UCSD-AML1 (cell line): Measurements from ENCODE around the gene TRAPPC3.

ENCODE experiments used
- DNase-seq: peaks from one replicate; lab custom pipeline; 2025; ENCODE audit not compliant: unreplicated experiment; lab: John Stamatoyannopoulos, UW

Gene TRAPPC3

DNA sequence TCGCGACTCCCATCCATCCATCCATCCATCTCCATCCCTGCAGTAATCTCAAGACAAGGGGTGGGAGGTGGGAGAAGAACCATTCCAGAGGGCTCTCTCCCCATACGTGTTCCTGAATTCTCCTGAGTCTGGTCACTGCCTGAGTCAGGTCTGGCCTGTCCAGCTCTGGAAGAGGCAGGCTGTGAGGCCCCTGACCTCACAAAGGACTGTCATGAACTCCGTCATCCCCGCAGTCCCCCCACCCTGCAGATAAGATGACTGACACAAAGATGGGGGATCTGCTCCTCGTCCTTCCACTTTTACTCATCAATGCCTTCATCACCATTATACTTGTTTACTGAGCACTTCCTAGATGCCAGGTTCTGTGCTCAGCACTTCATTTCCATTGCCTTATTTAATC is 5.0 kb upstream of the TRAPPC3 start:
- no peak for DNase-seq

- no peak for DNase-seq
These were observed 4.2 kb upstream of the TRAPPC3 start for GRCh38 chr1:36153476-36153875.

DNA sequence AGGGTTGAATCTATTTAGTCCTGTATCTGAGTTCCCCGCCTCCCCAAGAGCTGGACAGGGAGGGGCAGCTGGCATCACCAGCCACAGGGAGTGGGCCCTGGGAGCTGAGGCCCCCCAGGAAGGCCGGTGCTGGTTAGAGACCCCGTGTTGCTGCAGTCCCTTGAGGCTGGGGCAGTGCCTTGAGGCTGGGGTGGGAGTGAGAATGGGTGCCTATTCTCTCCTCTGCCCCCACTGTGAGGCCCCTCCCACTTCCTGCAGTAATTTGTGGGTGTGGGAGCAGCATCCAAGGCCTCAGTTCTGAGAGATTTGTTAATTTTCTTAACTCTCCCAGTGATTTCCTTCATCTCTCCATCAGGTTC is 2.5 kb upstream of the TRAPPC3 start:
- peak; percentile 25 for DNase-seq

DNA sequence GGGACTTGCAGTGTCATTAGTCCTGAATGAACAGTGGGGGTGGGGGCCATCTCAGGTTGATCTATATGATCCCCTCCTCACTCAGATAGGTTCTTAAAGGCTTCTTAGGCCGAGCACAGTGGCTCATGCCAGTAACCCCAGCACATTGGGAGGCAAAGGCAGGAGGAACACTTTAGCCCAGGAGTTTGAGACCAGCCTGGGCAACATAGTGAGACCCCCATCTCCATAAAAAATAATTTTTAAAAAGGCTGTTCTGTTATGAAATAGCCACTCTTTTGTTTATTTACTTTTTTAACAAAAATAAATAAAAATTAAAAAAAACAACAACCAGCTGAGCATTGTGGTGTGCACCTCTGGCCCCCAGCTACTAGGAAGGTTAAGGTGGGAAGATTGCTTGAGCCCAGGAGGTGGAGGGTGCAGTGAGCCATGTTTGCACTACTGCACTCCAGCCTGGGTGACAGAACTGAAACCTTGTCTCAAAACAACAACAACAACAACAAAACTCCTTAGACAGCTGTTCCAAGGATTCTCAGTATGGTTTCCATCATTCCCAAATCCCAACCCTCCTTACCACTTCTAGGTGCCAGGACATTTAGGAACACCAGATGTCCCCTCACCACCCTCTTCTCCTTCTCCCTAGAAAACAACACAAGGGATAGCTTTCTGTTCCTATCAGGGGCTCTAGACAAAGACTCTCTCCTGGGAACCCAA is 2.0 kb upstream of the TRAPPC3 start:
- DNase-seq, result no peak

DNA sequence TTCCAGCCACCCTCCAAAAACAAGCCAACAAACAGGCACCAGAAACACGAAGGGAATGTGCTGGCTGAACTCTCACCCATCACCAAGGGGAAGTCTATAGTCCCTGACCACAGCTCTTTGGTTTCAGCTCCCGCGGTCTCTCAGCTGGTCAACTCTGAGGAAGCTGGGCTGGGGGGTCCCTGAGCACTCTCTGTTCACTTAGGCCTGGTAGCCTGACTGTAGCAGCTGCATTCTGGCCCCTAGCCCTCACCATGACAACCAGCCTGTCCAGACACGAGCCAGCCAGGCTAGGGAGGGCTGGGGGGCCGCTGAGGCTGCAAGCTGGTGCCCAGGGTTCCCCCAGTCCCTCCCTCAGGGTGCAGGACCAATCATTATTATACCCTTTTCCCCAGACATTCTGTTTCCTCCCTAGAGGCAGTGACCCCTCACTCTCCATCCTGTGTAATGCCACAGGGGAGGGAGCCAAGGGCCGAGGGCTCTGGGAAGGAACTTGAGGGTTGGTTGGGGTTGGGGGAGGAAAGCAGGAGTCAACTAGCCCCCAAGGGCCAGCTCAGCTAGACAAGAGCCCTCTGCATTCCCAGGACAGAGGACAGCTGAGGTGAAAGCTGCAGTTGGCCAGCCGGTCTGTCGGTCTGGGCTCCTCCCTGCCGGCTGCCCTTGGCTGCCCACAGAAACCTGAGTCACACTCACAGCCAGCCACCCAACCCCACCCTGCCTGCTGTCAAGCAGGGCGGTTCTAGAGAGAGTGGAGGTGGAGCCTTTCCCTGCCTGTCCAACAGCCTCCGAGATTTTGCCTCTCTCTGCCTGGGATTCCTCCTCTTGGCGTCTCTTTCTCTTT is 1.2 kb upstream of the TRAPPC3 start:
- peak; percentile 81 for DNase-seq

- no peak for DNase-seq
These were observed 648 bp upstream of the TRAPPC3 start for GRCh38 chr1:36149973-36150295.

DNA sequence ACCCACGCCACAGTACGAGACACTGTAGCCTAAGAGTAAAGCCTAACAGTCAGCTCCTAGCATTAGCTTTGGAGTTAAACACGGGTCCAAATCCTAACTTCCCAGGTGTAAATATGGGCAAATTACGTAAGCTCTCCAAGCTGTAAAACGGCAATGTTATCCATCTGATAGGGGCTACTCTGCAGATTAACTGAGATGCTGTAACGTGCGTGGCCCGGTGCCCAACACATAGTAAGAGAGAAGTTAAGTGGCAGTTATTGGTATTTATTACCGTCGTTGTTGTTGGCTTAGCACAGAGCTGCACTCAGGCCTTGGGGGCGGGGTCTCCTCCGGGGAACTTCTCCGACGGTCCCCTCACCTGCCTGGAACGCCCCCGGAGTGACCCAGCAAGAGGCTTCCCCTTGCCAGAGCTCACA is 457 bp downstream of the TRAPPC3 start:
- no peak for DNase-seq

DNA sequence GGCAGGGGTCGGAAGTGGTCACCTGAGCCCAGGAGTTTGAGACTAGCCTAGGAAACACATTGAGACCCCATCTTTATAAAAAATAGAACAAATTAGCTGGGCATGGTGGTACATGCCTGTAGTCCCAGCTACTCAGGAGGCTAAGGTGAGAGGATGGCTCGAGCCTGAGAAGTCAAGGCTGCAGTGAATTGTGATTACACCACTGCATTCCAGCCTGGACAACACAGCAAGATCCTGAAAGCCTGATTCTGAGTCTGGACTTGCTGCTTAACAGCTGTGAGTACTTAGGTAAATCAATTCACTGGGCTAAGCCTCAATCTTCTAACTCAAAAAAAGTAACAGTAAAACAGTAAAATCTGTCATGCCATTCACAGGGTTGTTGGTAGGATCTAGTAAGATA is 4.9 kb downstream of the TRAPPC3 start:
- no peak for DNase-seq

DNA sequence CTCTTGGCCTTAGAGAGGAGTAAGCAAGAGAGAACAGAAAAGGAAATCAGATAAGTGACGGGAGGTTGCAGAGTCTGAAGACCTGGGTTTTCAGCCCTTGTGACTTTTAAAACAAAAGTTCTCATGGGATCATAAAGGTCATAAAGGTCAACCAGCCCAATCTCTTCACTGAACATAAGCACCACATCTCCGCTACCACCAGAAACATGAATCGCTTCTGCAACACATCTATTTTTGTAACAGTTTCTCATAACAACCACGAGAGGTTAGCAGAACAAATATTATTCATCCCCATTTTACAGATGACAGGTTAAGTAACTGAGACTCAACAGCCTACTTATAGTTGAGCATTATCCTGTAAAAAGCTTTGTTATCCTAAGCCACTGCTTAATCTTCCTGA is 5.9 kb downstream of the TRAPPC3 start:
- DNase-seq, result no peak

GRCh38 chr1:36142121-36142520 is 7.2 kb downstream of the TRAPPC3 start:
- no peak for DNase-seq

GRCh38 chr1:36139521-36139920 is 9.8 kb downstream of the TRAPPC3 start:
- no peak for DNase-seq

DNA sequence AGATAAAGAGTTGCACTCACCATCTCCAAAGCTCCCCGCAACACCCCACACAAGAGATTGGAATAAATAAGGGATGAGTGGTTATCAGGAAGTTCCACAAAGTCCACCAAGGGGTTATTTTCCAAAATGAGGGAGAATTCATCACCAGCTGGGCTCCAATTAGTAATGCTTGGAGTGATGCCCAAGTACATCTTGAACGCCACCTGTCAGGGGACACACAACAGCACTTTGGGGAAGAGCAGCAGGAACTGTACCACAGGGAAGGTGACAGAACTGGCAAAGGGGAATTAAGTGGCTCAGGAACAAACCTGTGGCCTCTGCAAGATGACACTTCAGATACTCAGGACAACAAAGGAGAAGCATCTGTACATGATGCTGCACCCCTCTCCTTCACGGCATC is 11.5 kb downstream of the TRAPPC3 start:
- no peak for DNase-seq

- DNase-seq, result no peak
These were observed 12.1 kb downstream of the TRAPPC3 start for GRCh38 chr1:36137226-36137625.

- DNase-seq, result no peak
These were observed 12.8 kb downstream of the TRAPPC3 start for GRCh38 chr1:36136535-36136934.

GRCh38 chr1:36135796-36136195 is 13.5 kb downstream of the TRAPPC3 start:
- DNase-seq, result no peak

DNA sequence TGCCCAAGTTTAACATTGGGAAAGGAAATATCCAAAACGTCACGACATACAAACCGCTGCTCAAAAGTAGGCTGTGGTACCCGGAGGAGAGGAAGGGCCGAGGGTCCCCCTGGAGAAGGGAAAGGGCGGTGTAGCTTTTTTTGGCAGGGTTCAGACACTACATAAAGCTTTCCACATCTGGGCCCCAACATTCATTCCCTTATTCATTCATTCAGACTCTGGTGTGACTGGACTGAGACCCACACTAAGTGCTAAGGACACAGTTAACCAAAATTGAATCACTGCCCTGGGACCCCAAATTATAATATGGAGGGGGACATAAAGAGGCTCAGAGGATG is 14.0 kb downstream of the TRAPPC3 start:
- DNase-seq, result no peak

DNA sequence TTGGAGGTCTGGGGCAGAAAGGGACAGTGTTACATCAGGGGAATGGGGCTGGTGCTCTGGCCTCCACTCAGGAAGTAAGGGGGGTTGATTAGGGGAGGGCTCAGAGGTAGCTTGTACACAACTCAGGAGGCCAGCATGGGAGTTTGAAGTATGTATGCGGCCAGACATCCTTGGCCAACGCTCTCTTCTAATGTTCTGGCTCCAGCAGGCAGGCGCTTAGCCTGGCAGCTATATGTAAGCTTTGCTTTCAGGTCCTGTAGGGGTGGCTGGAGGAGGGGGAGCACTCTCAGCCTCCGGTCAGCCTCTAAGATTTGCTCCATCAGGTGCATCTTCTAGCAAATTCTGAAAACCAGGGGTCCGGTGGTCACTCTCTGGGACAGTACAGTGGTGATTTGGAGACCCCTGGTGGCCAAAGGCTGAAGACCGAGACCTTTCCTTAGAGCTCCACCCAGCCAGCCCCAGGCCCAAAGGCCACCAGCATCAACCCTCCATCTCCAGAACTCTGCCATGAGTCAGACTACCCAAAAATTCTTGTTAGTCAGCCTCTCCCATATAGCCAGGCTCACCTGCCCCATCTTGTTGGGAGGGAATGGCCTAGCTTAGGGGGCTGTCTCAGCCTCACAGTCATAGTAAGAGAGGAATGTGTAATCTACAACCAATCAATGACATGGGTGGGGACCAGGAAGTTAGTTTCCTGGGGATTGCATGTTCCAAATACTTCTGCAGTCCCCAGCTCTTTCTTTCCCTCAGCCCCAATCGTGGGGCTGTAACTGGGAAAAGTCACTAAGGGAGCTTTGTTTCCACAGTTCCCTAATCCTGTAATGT is 14.6 kb downstream of the TRAPPC3 start:
- peak; percentile 58 for DNase-seq

DNA sequence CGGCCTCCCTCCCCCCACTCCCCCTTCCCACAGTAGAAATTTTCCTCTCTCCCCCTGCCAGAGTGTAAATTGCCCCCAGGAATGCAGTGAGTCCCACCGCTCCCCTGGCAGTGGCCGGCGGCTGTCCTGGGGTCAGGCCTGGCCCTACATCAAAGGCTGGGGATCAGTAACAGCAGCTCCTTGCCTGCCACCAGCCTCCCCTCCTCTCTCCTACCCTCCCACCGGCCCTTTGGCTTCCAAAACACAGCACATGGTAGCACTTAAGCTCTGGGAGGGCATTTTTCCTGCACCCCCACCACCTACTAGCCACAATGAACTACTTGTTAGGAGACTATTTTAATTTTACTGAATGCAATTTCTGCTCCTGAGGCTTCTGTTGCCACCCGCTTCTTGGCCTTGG is 15.3 kb downstream of the TRAPPC3 start:
- no peak for DNase-seq

DNA sequence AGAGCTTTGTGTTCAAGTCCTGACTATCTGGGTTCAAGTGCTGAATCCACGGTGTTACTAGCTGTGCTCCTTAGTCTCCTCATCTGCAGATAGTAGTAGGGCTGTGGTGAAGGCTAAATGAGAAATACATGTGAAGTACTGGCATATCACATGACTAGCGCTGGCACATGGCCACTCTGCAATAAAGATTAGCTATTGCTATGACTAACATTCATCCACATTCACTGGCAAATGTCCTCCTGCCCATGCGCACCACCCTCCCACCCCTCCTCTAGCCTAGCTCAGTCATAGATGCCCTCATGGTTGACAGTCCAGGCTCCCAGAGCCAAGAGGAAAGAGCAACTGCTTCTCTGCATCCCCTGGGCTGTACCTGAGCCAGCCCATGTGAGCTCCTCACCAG is 15.8 kb downstream of the TRAPPC3 start:
- no peak for DNase-seq

DNA sequence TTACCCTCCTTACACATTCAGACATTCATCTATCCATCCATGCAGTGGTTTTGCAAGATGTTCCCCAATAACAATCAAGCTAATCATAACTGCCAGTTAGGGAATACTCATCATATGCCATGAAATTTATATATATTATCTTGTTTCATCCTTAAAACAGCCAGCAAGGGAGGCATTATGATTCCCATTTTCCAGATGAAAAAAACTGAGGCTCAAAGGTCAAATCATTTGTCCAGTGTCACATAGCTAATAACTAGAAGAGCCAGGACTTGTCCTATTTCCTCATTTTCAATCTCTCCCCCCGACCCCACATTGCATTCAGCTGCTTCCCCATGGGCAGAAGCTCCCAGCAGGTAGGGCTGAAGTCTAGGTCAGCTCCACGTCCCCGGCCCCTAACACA is 17.3 kb downstream of the TRAPPC3 start:
- DNase-seq, result no peak

DNA sequence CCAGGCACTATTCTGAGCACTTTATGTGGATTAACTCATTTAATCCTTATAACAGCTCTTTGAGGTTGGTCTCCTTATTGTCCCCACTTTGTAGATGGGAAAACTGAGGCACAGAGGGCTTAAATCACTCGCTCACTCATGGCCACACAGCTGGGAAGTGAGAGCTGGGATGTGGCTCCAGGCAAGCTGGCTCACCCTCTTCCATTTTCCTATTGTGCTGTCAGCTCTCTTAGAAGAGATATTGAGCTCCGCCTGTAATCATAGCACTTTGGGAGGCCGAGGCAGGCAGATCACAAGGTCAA is 20.4 kb downstream of the TRAPPC3 start:
- no peak for DNase-seq
